GM21390 (cell line): ENCODE results near the gene AVL9.
"Not testable (repeated sequence)": the region's sequence is repeated elsewhere in the genome, so short reads cannot be mapped to it uniquely, and the experiment has no call there.

Source experiments
- ATAC-seq: cut with Tn5 transposase; IDR thresholded peaks from one replicate; pipeline ENCODE4 v1.9.1; 2021; ENCODE audit not compliant: unreplicated experiment

The AVL9 gene

DNA sequence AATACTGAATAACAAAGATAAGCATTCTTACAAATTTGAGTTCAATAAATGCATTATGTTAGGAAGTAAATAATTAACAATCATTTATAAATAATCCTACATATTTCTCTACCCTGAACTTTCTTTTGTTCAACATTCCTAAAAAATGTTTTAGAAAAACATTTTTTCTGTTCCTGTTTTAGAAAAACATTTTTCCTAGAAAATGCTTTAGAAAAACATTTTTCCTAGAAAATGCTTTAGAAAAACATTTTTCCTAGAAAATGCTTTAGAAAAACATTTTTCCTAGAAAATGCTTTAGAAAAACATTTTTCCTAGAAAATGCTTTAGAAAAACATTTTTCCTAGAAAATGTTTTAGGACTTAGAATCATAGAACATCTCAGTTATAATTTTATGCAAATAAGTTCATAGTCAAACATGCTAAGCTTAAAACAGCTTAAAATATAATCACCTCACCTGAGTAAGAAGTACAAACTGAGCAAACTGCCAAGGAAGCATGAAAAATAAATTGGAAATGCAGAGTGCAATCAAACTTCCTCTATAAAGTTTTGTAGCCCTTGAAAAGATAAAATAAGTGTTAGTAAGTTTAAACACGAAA lies 139.6 kb downstream of the AVL9 start:
- not testable (repeated sequence) for ATAC-seq

DNA sequence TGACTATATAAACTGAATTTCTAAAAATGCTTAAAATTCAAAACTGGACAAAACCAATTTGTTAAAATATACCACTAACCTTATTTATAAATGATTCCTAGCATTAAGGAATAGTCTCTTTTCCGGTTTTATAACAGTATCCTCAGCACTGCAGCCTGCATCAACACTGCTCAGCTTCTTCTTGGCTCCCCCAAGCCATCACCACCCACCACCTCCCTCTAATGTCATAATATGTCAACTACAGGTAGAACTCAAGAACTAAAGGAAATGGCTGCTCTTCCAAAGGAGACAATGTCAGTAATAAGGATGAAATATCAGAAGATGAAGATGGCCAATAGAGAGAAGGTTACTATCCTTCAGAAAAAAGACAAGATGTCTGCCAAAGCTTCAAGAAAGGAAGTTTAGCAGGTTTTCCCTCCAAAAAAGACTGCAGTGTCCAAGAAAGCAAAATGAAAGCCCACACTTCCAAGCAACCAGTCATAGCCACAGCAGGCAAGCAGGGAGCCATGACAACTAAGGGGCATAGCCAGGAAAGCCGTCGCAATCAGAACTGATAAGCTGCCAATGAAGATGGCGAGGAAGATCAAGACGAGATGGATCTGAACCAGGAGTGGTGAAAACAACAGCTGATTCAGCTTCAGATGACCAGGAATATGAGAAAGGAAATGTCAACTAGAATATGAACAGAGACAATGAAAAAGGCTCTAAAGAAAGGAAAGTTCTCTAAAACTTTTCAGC lies 141.6 kb downstream of the AVL9 start:
- ATAC-seq: not testable (repeated sequence)

DNA sequence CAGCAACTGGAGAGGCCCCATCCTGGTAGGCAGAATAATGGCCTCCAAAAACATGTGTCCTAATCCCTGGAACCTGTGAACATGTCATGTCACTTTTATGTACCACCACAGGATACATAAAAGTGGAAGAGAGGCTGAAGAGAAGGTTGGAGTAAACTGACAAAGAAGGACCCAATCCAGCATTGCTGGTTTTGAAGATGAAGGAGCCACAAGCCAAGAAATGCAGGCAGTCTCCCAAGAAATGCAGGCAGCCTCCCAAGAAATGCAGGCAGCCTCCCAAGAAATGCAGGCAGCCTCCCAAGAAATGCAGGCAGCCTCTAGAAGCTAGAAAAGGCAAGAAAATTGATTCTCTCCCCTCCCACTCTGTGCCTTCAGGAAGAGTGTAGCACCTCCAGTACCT lies 142.3 kb downstream of the AVL9 start:
- ATAC-seq: not testable (repeated sequence)
